ENCODE data around the gene ABHD17C. TPM values are rescaled to one million over a fixed set of nuclear protein-coding genes. Genes with fewer than 3 reads are reported as not detected.

Gene ABHD17C
- total RNA-seq, 1 donor from 2014 or later = 9.3 TPM

- Histone ChIP-seq H3K27ac (no peak overlapping the region), H3K27me3 (no peaks in the 10 kb centered on the region), H3K9me3 (ENCODE audit: low read depth) (no peaks in the 10 kb centered on the region), H2AFZ (replicated peaks) (no peak overlapping the region), H3F3A (ENCODE audit: low read depth) (no peaks in the 10 kb centered on the region), H3K4me1 (no peaks in the 10 kb centered on the region), H3K4me2 (no peak overlapping the region), H3K36me3 (no peaks in the 10 kb centered on the region), H3K79me2 (ENCODE audit: low read depth) (no peaks in the 10 kb centered on the region), H3K4me3 (no peak overlapping the region), H3K9ac (no peak overlapping the region), H4K20me1 (ENCODE audit: low read depth) (no peaks in the 10 kb centered on the region)
- no peak overlapping the region for H3K4me3 Mint-ChIP-seq
- no peaks in the 10 kb centered on the region for H3K36me3 Mint-ChIP-seq
- no peaks in the 10 kb centered on the region for H3K4me1 Mint-ChIP-seq
- peaks cover 6% of the 10 kb centered on the region for H3K27me3 Mint-ChIP-seq (ENCODE audit: insufficient read depth, low read depth)
- H3K9me3 Mint-ChIP-seq = no peaks in the 10 kb centered on the region
- no peak overlapping the region for H3K27ac Mint-ChIP-seq
- no peak for TF ChIP-seq EZH2 (IDR thresholded peaks at IDR 0.05)
- no peak for TF ChIP-seq EZH2phosphoT487 (IDR thresholded peaks at IDR 0.05)
- no peak for TF ChIP-seq CTCF (IDR thresholded peaks at IDR 0.05)
- DNase-seq (ENCODE audit: low spot score) = no peak
Observed at GRCh38 chr15:80662757-80663553, 32.2 kb upstream of the ABHD17C start.

GRCh38 chr15:80665151-80665550 lies 30.0 kb upstream of the ABHD17C start:
- H3K4me3 ChIP-seq = no peak overlapping the region
- H2AFZ ChIP-seq (replicated peaks) = no peak overlapping the region
- no peak for TF ChIP-seq EZH2phosphoT487 (IDR thresholded peaks at IDR 0.05)
- TF ChIP-seq EZH2 (IDR thresholded peaks at IDR 0.05) = no peak
- no peak for TF ChIP-seq CTCF (IDR thresholded peaks at IDR 0.05)
- H3K9me3 Mint-ChIP-seq = no peaks in the 10 kb centered on the region
- H3K36me3 ChIP-seq = no peaks in the 10 kb centered on the region
- no peak overlapping the region for H3K4me2 ChIP-seq
- no peaks in the 10 kb centered on the region for H3K79me2 ChIP-seq (ENCODE audit: low read depth)
- no peak for DNase-seq (ENCODE audit: low spot score)
- no peaks in the 10 kb centered on the region for H3K36me3 Mint-ChIP-seq
- H3F3A ChIP-seq (ENCODE audit: low read depth) = no peaks in the 10 kb centered on the region
- peaks cover 6% of the 10 kb centered on the region for H3K27me3 Mint-ChIP-seq (ENCODE audit: insufficient read depth, low read depth)
- no peaks in the 10 kb centered on the region for H3K9me3 ChIP-seq (ENCODE audit: low read depth)
- H3K27ac ChIP-seq = no peak overlapping the region
- H4K20me1 ChIP-seq (ENCODE audit: low read depth) = no peaks in the 10 kb centered on the region
- H3K27me3 ChIP-seq = no peaks in the 10 kb centered on the region
- no peak overlapping the region for H3K27ac Mint-ChIP-seq
- H3K4me1 Mint-ChIP-seq = no peaks in the 10 kb centered on the region
- H3K9ac ChIP-seq = no peak overlapping the region
- no peaks in the 10 kb centered on the region for H3K4me1 ChIP-seq
- no peak overlapping the region for H3K4me3 Mint-ChIP-seq

GRCh38 chr15:80667936-80668335 lies 27.2 kb upstream of the ABHD17C start:
- Histone ChIP-seq H3K4me3 (no peak overlapping the region), H3K27me3 (no peaks in the 10 kb centered on the region), H4K20me1 (ENCODE audit: low read depth) (no peaks in the 10 kb centered on the region), H3K9me3 (ENCODE audit: low read depth) (no peaks in the 10 kb centered on the region), H3K9ac (no peak overlapping the region), H3K4me2 (no peak overlapping the region), H3K36me3 (no peaks in the 10 kb centered on the region), H2AFZ (replicated peaks) (no peak overlapping the region), H3K27ac (no peak overlapping the region), H3K4me1 (no peaks in the 10 kb centered on the region), H3K79me2 (ENCODE audit: low read depth) (no peaks in the 10 kb centered on the region), H3F3A (ENCODE audit: low read depth) (no peaks in the 10 kb centered on the region)
- no peaks in the 10 kb centered on the region for H3K36me3 Mint-ChIP-seq
- peaks cover 2% of the 10 kb centered on the region for H3K9me3 Mint-ChIP-seq
- peaks cover 4% of the 10 kb centered on the region for H3K27me3 Mint-ChIP-seq (ENCODE audit: insufficient read depth, low read depth)
- TF ChIP-seq EZH2 (IDR thresholded peaks at IDR 0.05) (no peak), EZH2phosphoT487 (IDR thresholded peaks at IDR 0.05) (no peak), CTCF (IDR thresholded peaks at IDR 0.05) (no peak)
- no peak for DNase-seq (ENCODE audit: low spot score)
- no peak overlapping the region for H3K4me3 Mint-ChIP-seq
- H3K27ac Mint-ChIP-seq = no peak overlapping the region
- no peaks in the 10 kb centered on the region for H3K4me1 Mint-ChIP-seq
